Suprapubic skin (tissue), 4 donors: ENCODE measurements around the gene LRP1B. TPM values are rescaled to one million over a fixed set of nuclear protein-coding genes. Genes with fewer than 3 reads are reported as not detected.

Experiments
- DNase-seq, 2 donors: peaks; one replicate each; pipeline ENCODE4 v3.0.0-alpha.2; 2019; ENCODE audit warnings: low spot score in 2 of 2
- H3K27ac ChIP-seq: fragments of 200-600 bp; sonication (generic); one replicate; pipeline ENCODE4 v1.5.1; 2019
- H3K27me3 ChIP-seq: fragments of 200-600 bp; sonication (generic); one replicate; pipeline ENCODE4 v1.5.1; 2019
- H3K36me3 ChIP-seq: fragments of 200-600 bp; sonication (generic); one replicate; pipeline ENCODE4 v1.5.1; 2019
- H3K4me1 ChIP-seq: fragments of 200-600 bp; sonication (generic); one replicate; pipeline ENCODE4 v1.5.1; 2019
- H3K4me3 ChIP-seq: fragments of 200-600 bp; sonication (generic); one replicate; pipeline ENCODE4 v1.5.1; 2019; ENCODE audit warnings: mild to moderate bottlenecking
- H3K9me3 ChIP-seq: fragments of 200-600 bp; sonication (generic); one replicate; pipeline ENCODE4 v1.5.1; 2019
- CTCF ChIP-seq, 2 donors: fragments of 200-600 bp in 1 of 2; fragments of 450-650 bp in 1 of 2; sonication (generic) in 1 of 2; IDR thresholded peaks; one replicate each; pipeline ENCODE4 v1.5.1; 2016 to 2019; ENCODE audit warnings: antibody characterized with exemption in 2 of 2, mild to moderate bottlenecking in 1 of 2, moderate library complexity in 1 of 2
- EP300 ChIP-seq: sonication (generic); formaldehyde crosslinking; IDR thresholded peaks from one replicate; pipeline ENCODE4 v1.6.1; 2017; ENCODE audit warnings: antibody characterized with exemption
- POLR2A ChIP-seq, 2 donors: fragments of 450-650 bp; IDR thresholded peaks; one replicate each; pipeline ENCODE4 v1.6.1; 2017; ENCODE audit warnings: antibody characterized with exemption in 2 of 2, mild to moderate bottlenecking in 2 of 2, moderate library complexity in 2 of 2
- POLR2AphosphoS5 ChIP-seq, 3 donors: sonication (generic); formaldehyde crosslinking; IDR thresholded peaks; one replicate each; pipeline ENCODE4 v1.6.1; 2017; ENCODE audit warnings: antibody characterized with exemption in 3 of 3
- WGBS: methylation state at CpG from one replicate; pipeline ENCODE4 v1.1.5; 2018; 5-methylcytosine and 5-hydroxymethylcytosine counted together
- total RNA-seq, 4 donors: library from RNA; depleted of rRNA; stranded (reverse); fragments of >200 nt; gene quantifications; one replicate each; pipeline ENCODE4 v1.1.0, GENCODE V29; 2016

The LRP1B gene
- total RNA-seq, 4 donors from 2014 or later: 0.11 to 2.7 (median 1.3) TPM

- Histone ChIP-seq H3K27ac (no peak overlapping the region), H3K9me3 (peaks cover 4% of the 10 kb centered on the region), H3K36me3 (no peaks in the 10 kb centered on the region), H3K4me1 (no peaks in the 10 kb centered on the region), H3K27me3 (no peaks in the 10 kb centered on the region), H3K4me3 (no peak overlapping the region)
- WGBS: 92% methylated on average over 1 of the region's 1 CpG
- no peak for DNase-seq
- TF ChIP-seq CTCF (IDR thresholded peaks at IDR 0.05) (no peak), POLR2A (IDR thresholded peaks at IDR 0.05) (no peak), EP300 (no peak), POLR2AphosphoS5 (IDR thresholded peaks at IDR 0.05) (no peak)
Observed at GRCh38 chr2:140843186-140843585, 1287.6 kb downstream of the LRP1B start.

- H3K4me1 ChIP-seq: no peaks in the 10 kb centered on the region
- no peak overlapping the region for H3K4me3 ChIP-seq
- H3K9me3 ChIP-seq: peaks cover 4% of the 10 kb centered on the region
- H3K27ac ChIP-seq: no peak overlapping the region
- no peak for TF ChIP-seq POLR2A (IDR thresholded peaks at IDR 0.05)
- TF ChIP-seq POLR2AphosphoS5 (IDR thresholded peaks at IDR 0.05): no peak
- TF ChIP-seq CTCF (IDR thresholded peaks at IDR 0.05): no peak
- no peak for TF ChIP-seq EP300
- 74% methylated on average over 3 of the region's 3 CpGs for WGBS
- no peaks in the 10 kb centered on the region for H3K36me3 ChIP-seq
- H3K27me3 ChIP-seq: no peaks in the 10 kb centered on the region
- DNase-seq: no peak
Observed at GRCh38 chr2:140842110-140842509, 1288.7 kb downstream of the LRP1B start.

GRCh38 chr2:140841141-140841540 lies 1289.7 kb downstream of the LRP1B start:
- Histone ChIP-seq H3K36me3 (no peaks in the 10 kb centered on the region), H3K27me3 (no peaks in the 10 kb centered on the region), H3K27ac (no peak overlapping the region), H3K9me3 (peaks cover 4% of the 10 kb centered on the region), H3K4me3 (no peak overlapping the region), H3K4me1 (no peaks in the 10 kb centered on the region)
- TF ChIP-seq POLR2AphosphoS5 (IDR thresholded peaks at IDR 0.05): no peak
- TF ChIP-seq EP300: no peak
- 57% methylated on average over 3 of the region's 3 CpGs for WGBS
- DNase-seq: no peak

GRCh38 chr2:140836826-140837225 lies 1294.0 kb downstream of the LRP1B start:
- Histone ChIP-seq H3K9me3 (peaks cover 4% of the 10 kb centered on the region), H3K4me3 (no peak overlapping the region), H3K27ac (no peak overlapping the region), H3K4me1 (no peaks in the 10 kb centered on the region), H3K36me3 (no peaks in the 10 kb centered on the region), H3K27me3 (no peaks in the 10 kb centered on the region)
- DNase-seq: no peak
- TF ChIP-seq POLR2A (IDR thresholded peaks at IDR 0.05) (no peak), POLR2AphosphoS5 (IDR thresholded peaks at IDR 0.05) (no peak), EP300 (no peak)
- 90% methylated on average over 2 of the region's 2 CpGs for WGBS

- no peaks in the 10 kb centered on the region for H3K36me3 ChIP-seq
- no peaks in the 10 kb centered on the region for H3K9me3 ChIP-seq
- 68% methylated on average over 7 of the region's 7 CpGs for WGBS
- TF ChIP-seq POLR2AphosphoS5 (IDR thresholded peaks at IDR 0.05) (no peak), POLR2A (IDR thresholded peaks at IDR 0.05) (no peak), CTCF (IDR thresholded peaks at IDR 0.05) (no peak), EP300 (no peak)
- H3K4me1 ChIP-seq: no peaks in the 10 kb centered on the region
- no peak for DNase-seq
- no peak overlapping the region for H3K27ac ChIP-seq
- no peaks in the 10 kb centered on the region for H3K27me3 ChIP-seq
- H3K4me3 ChIP-seq: no peak overlapping the region
Observed at GRCh38 chr2:140835079-140835478, 1295.7 kb downstream of the LRP1B start.

GRCh38 chr2:140814141-140814540 lies 1316.7 kb downstream of the LRP1B start:
- no peak for DNase-seq
- H3K27ac ChIP-seq: no peak overlapping the region
- 44% methylated on average over 3 of the region's 3 CpGs for WGBS
- H3K4me3 ChIP-seq: no peak overlapping the region
- H3K27me3 ChIP-seq: no peaks in the 10 kb centered on the region
- TF ChIP-seq CTCF (IDR thresholded peaks at IDR 0.05): no peak
- TF ChIP-seq POLR2AphosphoS5 (IDR thresholded peaks at IDR 0.05): no peak
- TF ChIP-seq EP300: no peak
- no peak for TF ChIP-seq POLR2A (IDR thresholded peaks at IDR 0.05)
- no peaks in the 10 kb centered on the region for H3K9me3 ChIP-seq
- no peaks in the 10 kb centered on the region for H3K36me3 ChIP-seq
- no peaks in the 10 kb centered on the region for H3K4me1 ChIP-seq
